ENCODE data around the gene C21orf58. TPM values are rescaled to one million over a fixed set of nuclear protein-coding genes. Genes with fewer than 3 reads are reported as not detected.

The C21orf58 gene
- total RNA-seq, 1 donor from 2014 or later, result 20.7 TPM

DNA sequence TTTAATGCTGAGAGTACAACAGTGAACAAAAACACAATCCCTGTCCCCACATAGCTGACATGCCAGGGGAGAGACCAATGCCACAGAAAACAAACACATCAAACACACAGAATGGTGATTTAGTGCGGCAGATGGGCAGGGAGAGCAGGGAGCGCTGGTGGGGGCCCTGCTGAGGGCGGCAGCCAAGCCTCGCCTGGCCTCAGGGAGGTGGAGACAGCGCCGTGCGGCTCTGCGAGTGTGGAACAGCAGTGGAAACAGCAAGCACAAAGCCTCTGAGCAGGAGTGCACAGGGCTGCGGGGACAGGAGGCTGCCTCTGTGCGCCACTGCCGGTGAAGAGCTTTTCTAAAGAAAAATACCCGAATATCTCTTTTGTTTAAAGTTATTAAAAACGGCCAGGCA, 55.3 kb downstream of the C21orf58 start:
- no peak overlapping the region for H3K27ac Mint-ChIP-seq
- TF ChIP-seq, protein P1, sequence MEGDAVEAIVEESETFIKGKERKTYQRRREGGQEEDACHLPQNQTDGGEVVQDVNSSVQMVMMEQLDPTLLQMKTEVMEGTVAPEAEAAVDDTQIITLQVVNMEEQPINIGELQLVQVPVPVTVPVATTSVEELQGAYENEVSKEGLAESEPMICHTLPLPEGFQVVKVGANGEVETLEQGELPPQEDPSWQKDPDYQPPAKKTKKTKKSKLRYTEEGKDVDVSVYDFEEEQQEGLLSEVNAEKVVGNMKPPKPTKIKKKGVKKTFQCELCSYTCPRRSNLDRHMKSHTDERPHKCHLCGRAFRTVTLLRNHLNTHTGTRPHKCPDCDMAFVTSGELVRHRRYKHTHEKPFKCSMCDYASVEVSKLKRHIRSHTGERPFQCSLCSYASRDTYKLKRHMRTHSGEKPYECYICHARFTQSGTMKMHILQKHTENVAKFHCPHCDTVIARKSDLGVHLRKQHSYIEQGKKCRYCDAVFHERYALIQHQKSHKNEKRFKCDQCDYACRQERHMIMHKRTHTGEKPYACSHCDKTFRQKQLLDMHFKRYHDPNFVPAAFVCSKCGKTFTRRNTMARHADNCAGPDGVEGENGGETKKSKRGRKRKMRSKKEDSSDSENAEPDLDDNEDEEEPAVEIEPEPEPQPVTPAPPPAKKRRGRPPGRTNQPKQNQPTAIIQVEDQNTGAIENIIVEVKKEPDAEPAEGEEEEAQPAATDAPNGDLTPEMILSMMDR (IDR thresholded peaks at IDR 0.05; ENCODE audit: unreplicated experiment), result no peak
- H3K4me3 Mint-ChIP-seq, result no peak overlapping the region
- no peaks in the 10 kb centered on the region for H3K9me3 Mint-ChIP-seq
- no peak for DNase-seq (ENCODE audit: low spot score in 2 of 2, unreplicated experiment in 2 of 2)
- peaks cover 28% of the 10 kb centered on the region for H3K36me3 Mint-ChIP-seq
- H3K27me3 Mint-ChIP-seq (ENCODE audit: low read depth), result no peaks in the 10 kb centered on the region
- no peaks in the 10 kb centered on the region for H3K4me1 Mint-ChIP-seq

DNA sequence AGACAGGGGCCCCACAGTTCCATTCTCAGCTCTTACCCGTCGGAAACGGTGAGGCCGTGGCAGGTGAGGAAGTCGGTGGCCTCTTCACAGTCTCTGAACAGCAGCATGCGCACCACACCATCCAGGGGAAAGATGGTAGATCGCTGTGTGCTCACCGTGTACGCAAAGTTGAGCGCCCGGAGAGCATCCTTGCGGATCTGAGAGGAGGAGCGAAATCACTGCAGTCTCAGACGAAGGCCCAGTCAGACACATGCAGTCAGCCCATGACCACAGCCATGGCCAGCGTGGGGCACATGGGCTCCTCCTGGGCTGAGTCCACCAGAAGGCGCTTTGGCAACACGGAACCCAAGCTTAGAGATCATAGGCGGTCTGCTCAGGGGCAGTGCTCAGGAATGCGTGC, 56.7 kb downstream of the C21orf58 start:
- TF ChIP-seq, protein P1 (IDR thresholded peaks at IDR 0.05; ENCODE audit: unreplicated experiment), result no peak
- no peaks in the 10 kb centered on the region for H3K9me3 Mint-ChIP-seq
- H3K27me3 Mint-ChIP-seq (ENCODE audit: low read depth), result no peaks in the 10 kb centered on the region
- no peak for DNase-seq (ENCODE audit: low spot score in 2 of 2, unreplicated experiment in 2 of 2)
- no peaks in the 10 kb centered on the region for H3K4me1 Mint-ChIP-seq
- no peak overlapping the region for H3K27ac Mint-ChIP-seq
- H3K4me3 Mint-ChIP-seq, result no peak overlapping the region
- H3K36me3 Mint-ChIP-seq, result peaks cover 23% of the 10 kb centered on the region

DNA sequence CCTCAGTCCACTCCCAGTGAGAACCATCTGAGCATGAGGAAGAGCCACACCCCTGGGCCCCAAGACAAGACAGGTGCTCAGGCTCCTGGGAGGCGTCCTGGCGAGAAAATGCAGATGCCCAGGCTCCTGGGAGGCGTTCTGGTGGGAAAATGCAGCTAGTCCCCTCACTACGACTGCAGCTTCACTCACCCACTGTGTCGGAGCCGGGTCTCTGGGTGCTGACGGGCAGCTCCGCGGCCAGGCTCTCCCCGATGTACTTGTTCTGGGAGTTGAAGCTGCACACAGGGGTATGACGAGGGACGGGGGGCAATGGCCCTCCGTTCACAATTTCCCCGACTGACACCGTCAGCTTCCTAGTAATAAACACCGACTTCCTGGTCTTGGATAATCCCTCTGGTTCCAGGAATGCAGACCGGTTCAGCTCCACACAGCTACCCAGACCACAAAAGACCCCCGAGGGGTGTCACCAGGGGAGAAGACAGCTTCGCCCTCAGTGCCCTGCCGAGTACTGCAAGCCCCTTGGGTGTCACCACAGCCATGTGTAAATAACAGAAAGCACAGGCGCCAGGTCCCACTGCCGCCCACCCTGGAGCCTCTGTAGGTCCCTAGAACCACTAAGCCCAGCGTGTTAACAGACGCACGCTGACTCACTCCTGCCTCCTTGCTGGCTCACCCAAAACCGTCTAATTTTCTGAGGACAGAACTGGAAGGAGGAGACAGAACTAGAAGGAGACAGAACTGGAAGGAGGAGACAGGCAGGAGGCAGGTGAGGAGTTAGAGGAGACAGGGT, 57.7 kb downstream of the C21orf58 start:
- Mint-ChIP-seq H3K4me1 (no peaks in the 10 kb centered on the region), H3K9me3 (no peaks in the 10 kb centered on the region), H3K36me3 (peaks cover 25% of the 10 kb centered on the region), H3K4me3 (no peak overlapping the region), H3K27ac (peak overlapping the region; percentile 62), H3K27me3 (ENCODE audit: low read depth) (no peaks in the 10 kb centered on the region)
- no peak for DNase-seq (ENCODE audit: low spot score in 2 of 2, unreplicated experiment in 2 of 2)
- TF ChIP-seq, protein P1 (IDR thresholded peaks at IDR 0.05; ENCODE audit: unreplicated experiment), result no peak

DNA sequence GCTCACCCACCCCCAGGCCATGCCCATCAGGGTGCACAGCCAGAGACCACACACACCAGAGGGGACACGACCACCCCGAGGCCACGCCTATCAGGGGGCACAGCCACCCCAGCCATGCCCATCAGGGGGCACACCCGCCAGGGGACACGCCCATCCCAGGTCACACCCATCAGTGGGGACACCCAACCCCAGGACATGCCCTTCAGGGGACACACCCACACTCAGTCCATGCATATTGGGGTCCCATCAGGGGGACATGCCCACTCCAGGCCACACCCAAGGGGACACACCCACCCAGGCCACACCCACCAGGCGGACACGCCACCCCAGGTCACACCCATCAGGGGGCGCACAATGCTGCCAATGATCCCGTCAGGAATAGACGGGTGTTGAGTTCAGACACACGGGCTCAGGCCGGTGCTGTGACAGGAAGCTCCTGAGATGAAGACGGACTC, 59.0 kb downstream of the C21orf58 start:
- H3K4me1 Mint-ChIP-seq, result no peaks in the 10 kb centered on the region
- H3K27ac Mint-ChIP-seq, result no peak overlapping the region
- peaks cover 30% of the 10 kb centered on the region for H3K36me3 Mint-ChIP-seq
- H3K27me3 Mint-ChIP-seq (ENCODE audit: low read depth), result no peaks in the 10 kb centered on the region
- TF ChIP-seq, protein P1 (IDR thresholded peaks at IDR 0.05; ENCODE audit: unreplicated experiment), result no peak
- H3K9me3 Mint-ChIP-seq, result no peaks in the 10 kb centered on the region
- no peak for DNase-seq (ENCODE audit: low spot score in 2 of 2, unreplicated experiment in 2 of 2)
- H3K4me3 Mint-ChIP-seq, result no peak overlapping the region

DNA sequence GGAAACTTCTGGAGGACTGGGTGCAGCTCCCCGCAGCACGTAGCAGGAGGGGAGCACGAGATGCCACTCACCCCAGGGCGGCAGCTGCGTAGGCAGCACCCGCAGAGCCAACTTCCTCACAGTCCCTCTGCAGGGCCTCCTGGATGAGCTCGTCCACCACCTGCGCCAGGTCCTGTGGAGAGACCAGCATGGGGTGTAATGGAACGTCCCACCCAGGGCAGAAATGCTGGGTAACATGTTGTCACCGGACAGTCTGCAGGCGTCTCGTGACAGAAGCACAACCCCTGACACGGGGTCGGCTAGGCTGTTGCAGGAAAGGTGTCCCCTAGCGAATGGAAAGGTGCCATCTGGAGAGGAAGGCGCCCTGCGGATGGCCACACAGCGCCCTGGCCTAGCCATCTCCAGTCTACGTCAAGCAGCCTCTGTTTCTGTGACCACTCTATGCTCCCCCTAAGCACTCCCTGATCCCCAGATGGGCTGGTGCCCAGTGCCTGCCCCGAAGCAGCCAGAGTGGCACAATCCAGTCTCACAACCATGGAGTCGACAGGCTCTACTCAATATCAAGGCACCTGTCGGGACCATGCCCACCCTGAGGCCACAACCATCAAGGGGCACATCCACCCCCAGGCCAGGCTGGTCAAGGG, 59.5 kb downstream of the C21orf58 start:
- peaks cover 30% of the 10 kb centered on the region for H3K36me3 Mint-ChIP-seq
- TF ChIP-seq, protein P1 (IDR thresholded peaks at IDR 0.05; ENCODE audit: unreplicated experiment), result no peak

More for the DNA sequence above, 59.5 kb downstream of the C21orf58 start:
- Mint-ChIP-seq H3K9me3 (no peaks in the 10 kb centered on the region), H3K27ac (no peak overlapping the region), H3K4me1 (no peaks in the 10 kb centered on the region), H3K27me3 (ENCODE audit: low read depth) (no peaks in the 10 kb centered on the region), H3K4me3 (no peak overlapping the region)
- no peak for DNase-seq (ENCODE audit: low spot score in 2 of 2, unreplicated experiment in 2 of 2)

Measured in mesothelial cell of epicardium (in vitro differentiated cells).